H1 (cell line): Measurements from ENCODE around the gene MUC2. TPM values are rescaled to one million over a fixed set of nuclear protein-coding genes. Genes with fewer than 3 reads are reported as not detected.

Source experiments
- CBX5 ChIP-seq: fragments of 300-800, 300-1000 bp; sonication (generic); IDR thresholded peaks from 2 replicates; pipeline ENCODE4 v1.7.1; 2016; ENCODE audit warnings: antibody characterized with exemption, low read length, low read depth
- CEBPB ChIP-seq: IDR thresholded peaks from 2 replicates; pipeline ENCODE4 v1.6.1; 2012; ENCODE audit warnings: low read depth, low read length
- CHD7 ChIP-seq: fragments of 300-600 bp; sonication (generic); IDR thresholded peaks from 2 replicates; pipeline ENCODE4 v1.7.1; 2012; ENCODE audit warnings: low read length, moderate library complexity, mild to moderate bottlenecking, inconsistent platforms; ENCODE audit not compliant: insufficient replicate concordance
- EZH2 ChIP-seq: fragments of 200-600 bp; sonication (generic); IDR thresholded peaks from 2 replicates; pipeline ENCODE4 v1.7.1; 2012; ENCODE audit warnings: low read depth, mild to moderate bottlenecking, moderate library complexity, low read length, inconsistent platforms; ENCODE audit not compliant: severe bottlenecking
- NRF1 ChIP-seq: IDR thresholded peaks from 2 replicates; pipeline ENCODE4 v1.6.1; 2011; ENCODE audit warnings: mild to moderate bottlenecking, low read depth, low read length, improper control_type of control experiment
- RNF2 ChIP-seq: fragments of 200-900, 300-1000 bp; sonication (generic); IDR thresholded peaks from 2 replicates; pipeline ENCODE4 v1.7.1; 2016; ENCODE audit warnings: borderline replicate concordance, low read depth, mild to moderate bottlenecking, antibody characterized with exemption, low read length; ENCODE audit not compliant: poor library complexity, severe bottlenecking; ENCODE audit errors: missing control alignments
- SUZ12 ChIP-seq: fragments of 200-600 bp; sonication (generic); IDR thresholded peaks from 2 replicates; pipeline ENCODE4 v1.6.1; 2012; ENCODE audit warnings: mild to moderate bottlenecking, inconsistent platforms, low read length, moderate library complexity, mixed read lengths
- polyA plus RNA-seq, 7 experiments: library from polyadenylated mRNA; depleted of rRNA in 3 of 7; stranded (reverse) in 5 of 7; unstranded in 2 of 7; fragments of >200 nt in 5 of 7; fragments of 200-250 nt in 2 of 7; gene quantifications; 1 replicate in 5 of 7; 2 replicates in 1 of 7; 4 replicates in 1 of 7; pipeline versions ENCODE4 v1.2.1 to v1.2.3, GENCODE V29; 2011 to 2013; ENCODE audit warnings: missing spikeins in 2 of 7, mixed read lengths in 2 of 7
- total RNA-seq: library from RNA; stranded (reverse); fragmentation: NEBNext Ultra II Directional; extraction: Animal tissue kit (Norgen Biotek cat#: 25700); gene quantifications from 2 replicates; pipeline ENCODE4 v1.2.1, GENCODE V29; 2021

The MUC2 gene
- total and polyA plus RNA-seq, 2 of the 8 experiments (the other 6 are each of a cell fraction or from before 2014, with no cell fraction given) = not detected

GRCh38 chr11:1055109-1055703 is 19.5 kb upstream of the MUC2 start (continued):
- no peak for TF ChIP-seq CHD7
- TF ChIP-seq EZH2 = no peak
- TF ChIP-seq RNF2 = no peak
- no peak for TF ChIP-seq CEBPB
- no peak for TF ChIP-seq CBX5
- no peak for TF ChIP-seq NRF1
- no peak for TF ChIP-seq SUZ12
